Measurements from ENCODE around the gene PPP2R3B. TPM values are rescaled to one million over a fixed set of nuclear protein-coding genes. Genes with fewer than 3 reads are reported as not detected.
"Not testable (repeated sequence)": the region's sequence is repeated elsewhere in the genome, so short reads cannot be mapped to it uniquely, and the experiment has no call there.

Gene PPP2R3B
- total RNA-seq, 1 experiment from 2014 or later, result 30.4 TPM

DNA sequence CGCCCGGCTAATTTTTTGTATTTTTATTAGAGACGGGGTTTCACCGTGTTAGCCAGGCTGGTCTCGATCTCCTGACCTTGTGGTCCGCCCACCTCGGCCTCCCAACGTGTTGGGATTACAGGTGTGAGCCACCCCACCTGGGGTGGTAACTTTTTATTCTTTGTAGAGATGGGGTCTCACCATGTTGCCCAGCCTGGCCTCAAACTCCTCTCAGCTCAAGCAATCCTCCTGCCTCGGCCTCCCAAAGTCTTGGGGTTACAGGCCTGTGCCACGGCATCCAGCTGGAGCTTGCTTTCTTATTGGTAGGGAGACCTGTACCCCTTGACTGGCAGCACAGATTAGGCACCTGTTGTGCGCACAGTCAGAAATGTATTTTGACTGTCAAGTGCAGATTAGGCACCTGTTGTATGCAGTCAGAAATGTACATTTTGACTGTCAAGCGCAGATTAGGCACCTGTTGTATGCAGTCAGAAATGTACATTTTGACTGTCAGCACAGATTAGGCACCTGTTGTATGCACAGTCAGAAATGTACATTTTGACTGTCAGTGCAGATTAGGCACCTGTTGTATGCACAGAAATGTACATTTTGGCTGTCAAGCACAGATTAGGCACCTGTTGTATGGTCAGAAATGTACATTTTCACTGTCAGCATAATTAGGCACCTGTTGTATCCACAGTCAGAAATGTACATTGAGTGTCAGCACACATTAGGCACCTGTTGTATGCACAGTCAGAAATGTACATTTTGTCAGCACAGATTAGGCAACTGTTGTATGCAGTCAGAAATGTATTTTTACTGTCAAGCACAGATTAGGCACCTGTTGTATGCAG is 80.7 kb downstream of the PPP2R3B start:
- not testable (repeated sequence) for DNase-seq (ENCODE audit: low spot score)

- DNase-seq (ENCODE audit: low spot score), result no peak
Observed at GRCh38 chrX:302975-303374, 83.7 kb downstream of the PPP2R3B start.

DNA sequence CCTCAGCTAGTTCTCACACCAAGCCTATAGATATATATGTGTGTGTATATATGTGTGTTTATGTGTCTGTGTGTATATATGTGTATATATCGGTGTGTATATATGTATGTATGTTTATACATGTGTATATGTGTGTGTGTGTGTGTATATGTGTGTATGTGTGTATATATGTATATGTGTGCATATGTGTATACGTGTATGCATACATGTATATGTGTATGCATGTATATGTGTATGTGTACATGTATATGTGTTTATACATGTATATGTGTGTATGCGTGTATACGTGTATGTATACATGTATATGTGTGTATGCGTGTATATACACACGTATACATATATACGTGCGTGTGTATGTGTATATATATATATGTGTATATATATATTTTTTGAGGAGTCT is 86.4 kb downstream of the PPP2R3B start:
- DNase-seq (ENCODE audit: low spot score), result no peak

DNA sequence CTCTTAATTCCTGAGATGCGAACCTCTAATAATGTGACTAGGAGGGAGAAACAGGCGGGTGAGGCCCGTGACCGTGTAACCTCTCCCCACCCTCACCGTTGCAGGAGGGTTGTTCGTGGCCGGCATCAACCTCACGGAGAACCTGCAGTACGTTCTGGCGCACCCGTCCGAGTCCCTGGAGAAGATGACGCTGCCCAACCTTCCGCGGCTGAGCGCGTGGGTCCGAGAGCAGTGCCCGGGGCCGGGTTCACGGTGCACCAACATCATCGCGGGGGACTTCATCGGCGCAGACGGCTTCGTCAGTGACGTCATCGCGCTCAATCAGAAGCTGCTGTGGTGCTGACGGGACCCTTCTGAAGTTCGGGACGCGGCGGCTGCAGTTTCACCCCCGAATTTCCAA is 87.7 kb downstream of the PPP2R3B start:
- DNase-seq (ENCODE audit: low spot score), result no peak

- DNase-seq (ENCODE audit: low spot score), result no peak
Observed at GRCh38 chrX:295136-295535, 91.6 kb downstream of the PPP2R3B start.

GRCh38 chrX:292900-293897 is 93.5 kb downstream of the PPP2R3B start:
- DNase-seq (ENCODE audit: low spot score), result no peak

DNA sequence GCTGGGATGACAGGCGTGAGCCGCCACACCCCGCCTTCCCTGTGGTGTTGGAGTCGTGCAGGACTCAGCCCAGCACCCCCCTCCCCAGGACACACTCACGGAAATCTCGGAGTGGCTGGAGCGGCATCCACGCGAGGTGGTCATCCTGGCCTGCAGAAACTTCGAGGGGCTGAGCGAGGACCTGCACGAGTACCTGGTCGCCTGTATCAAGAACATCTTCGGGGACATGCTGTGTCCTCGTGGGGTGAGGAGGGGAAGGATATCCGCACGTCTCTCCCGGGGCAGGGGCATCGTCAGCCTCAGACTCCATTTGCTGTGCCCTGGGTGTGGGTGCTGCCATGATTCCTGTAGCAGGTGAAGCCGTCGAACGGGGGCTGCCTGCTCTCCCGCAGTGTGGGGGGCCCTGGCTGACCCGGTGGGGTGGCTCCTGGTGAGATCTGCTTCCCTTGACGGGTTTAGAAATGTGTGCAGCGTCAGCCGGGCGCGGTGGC is 95.3 kb downstream of the PPP2R3B start:
- DNase-seq (ENCODE audit: low spot score), result no peak

GRCh38 chrX:290476-291166 is 96.1 kb downstream of the PPP2R3B start:
- no peak for DNase-seq (ENCODE audit: low spot score)

DNA sequence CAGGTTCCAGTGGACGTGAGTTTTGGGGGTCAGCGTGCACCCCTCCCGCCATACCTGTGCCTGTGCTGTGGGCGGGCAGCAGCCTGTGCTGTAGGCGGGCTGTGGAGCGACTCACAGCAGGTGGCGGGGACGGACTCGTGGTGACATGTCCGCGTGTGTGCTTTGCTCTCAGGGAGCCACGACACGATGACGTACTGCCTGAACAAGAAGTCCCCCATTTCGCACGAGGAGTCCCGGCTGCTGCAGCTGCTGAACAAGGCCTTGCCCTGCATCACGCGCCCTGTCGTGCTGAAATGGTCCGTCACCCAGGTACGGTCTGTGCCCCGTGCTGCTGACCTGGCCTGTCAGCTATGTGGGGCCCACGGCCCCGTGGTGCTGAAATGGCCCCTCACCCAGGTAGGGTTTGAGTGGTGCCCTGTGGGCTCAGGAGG is 98.1 kb downstream of the PPP2R3B start:
- DNase-seq (ENCODE audit: low spot score), result no peak

GRCh38 chrX:287670-288069 is 99.0 kb downstream of the PPP2R3B start:
- no peak for DNase-seq (ENCODE audit: low spot score)

DNA sequence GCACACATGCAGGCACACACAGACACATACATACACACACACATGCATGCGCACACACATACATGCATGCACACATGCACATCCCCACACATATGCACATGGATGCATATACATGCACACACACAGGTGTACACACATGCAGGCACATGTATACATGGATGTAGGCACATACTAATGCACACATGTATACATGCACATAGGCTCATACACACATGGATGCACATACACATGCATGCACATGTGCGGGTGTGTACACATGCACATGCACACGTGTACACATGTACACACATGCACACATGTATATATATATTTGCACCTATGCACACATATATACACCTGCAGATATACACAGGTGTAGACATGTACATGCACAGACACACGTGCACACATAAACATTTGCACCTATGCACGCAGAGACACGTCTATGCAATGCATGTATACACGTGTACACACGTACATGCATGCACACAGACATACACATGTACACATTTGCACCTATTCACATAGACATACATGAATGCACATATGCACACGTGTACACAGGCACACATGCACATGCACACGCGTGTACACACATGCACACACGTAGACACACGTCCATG is 101.5 kb downstream of the PPP2R3B start:
- DNase-seq (ENCODE audit: low spot score), result no peak

Other genes with a start within 250 kb of the PPP2R3B start
- 20.3 and 22.4 TPM in 2 replicates for gene PLCXD1, start 105.5 kb downstream of the PPP2R3B start, total RNA-seq (2014; rRNA removed; shearing (Covaris generic))
- 62.6 and 67.0 TPM in 2 replicates for gene GTPBP6, start 68.1 kb downstream of the PPP2R3B start, total RNA-seq (2014; rRNA removed; shearing (Covaris generic))
- gene SHOX, start 243.9 kb upstream of the PPP2R3B start, total RNA-seq (2014; rRNA removed; shearing (Covaris generic)), result not detected in 2 replicates

Measured in A172 (cell line).